ENCODE measurements around the gene DAGLB.

The DAGLB gene, protein sequence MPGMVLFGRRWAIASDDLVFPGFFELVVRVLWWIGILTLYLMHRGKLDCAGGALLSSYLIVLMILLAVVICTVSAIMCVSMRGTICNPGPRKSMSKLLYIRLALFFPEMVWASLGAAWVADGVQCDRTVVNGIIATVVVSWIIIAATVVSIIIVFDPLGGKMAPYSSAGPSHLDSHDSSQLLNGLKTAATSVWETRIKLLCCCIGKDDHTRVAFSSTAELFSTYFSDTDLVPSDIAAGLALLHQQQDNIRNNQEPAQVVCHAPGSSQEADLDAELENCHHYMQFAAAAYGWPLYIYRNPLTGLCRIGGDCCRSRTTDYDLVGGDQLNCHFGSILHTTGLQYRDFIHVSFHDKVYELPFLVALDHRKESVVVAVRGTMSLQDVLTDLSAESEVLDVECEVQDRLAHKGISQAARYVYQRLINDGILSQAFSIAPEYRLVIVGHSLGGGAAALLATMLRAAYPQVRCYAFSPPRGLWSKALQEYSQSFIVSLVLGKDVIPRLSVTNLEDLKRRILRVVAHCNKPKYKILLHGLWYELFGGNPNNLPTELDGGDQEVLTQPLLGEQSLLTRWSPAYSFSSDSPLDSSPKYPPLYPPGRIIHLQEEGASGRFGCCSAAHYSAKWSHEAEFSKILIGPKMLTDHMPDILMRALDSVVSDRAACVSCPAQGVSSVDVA

DNA sequence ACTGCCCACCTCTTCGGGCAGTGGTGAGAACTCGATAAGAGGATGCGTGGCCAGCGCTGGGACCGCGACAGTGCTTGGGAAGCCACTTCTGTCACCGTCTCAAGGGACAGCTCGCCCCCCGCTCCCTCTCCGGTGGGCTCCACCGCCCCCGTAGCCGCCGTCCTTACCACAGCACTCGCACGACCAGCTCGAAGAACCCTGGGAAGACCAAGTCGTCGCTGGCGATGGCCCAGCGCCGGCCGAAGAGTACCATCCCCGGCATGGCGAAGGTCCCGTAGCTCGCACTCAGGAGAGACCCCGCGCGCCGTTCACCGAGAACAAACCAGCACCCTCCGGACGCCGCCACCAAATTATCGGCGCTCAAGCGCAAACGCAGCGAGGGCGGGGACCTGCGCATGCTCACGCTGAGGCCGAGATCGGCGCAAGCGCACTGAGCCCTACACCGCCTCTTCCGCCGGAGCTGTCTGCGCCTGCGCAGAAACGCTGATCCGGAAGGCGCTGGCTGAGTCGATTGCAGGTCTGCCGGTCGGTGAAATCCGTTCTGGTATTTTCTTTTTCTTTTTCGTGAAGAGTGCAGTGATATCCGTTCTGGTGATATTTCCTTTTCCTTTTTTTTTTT lies at the start of gene DAGLB:
TSS of gene DAGLB (minus strand) at position 374 of the 619 bp plus-strand sequence. CDS start at position 262, 112 bp downstream.
- Histone ChIP-seq H3K9ac (ENCODE audit: low read depth, low read length) (peak within 1 kb of the TSS; percentile 83), H3K27me3 (ENCODE audit: control insufficient read depth, insufficient read depth, low read length) (no peaks in the 10 kb centered on the region)

DNA sequence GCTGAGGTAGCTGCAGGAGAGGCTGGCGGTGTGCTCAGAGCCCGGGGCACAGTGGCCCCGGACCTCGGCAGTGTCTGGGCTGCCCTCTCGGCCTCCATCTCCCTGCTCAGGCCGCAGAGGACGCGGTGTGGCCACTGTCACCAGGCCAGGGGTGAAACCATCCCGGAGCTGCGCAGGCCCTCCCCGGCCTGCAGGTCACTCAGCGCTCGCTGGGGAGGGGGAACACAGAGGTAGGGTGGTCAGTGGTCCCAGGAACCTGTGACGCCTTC lies 49.8 kb upstream of the DAGLB start:
- Histone ChIP-seq H3K27ac (ENCODE audit: low read depth, low read length) (no peak overlapping the region), H3K36me3 (ENCODE audit: control insufficient read depth, insufficient read depth, low read length) (peaks cover 5% of the 10 kb centered on the region; the same call in 1 of the 2 replicates), H3K27me3 (ENCODE audit: control insufficient read depth, insufficient read depth, low read length) (no peaks in the 10 kb centered on the region), H3K4me1 (ENCODE audit: control insufficient read depth, insufficient read depth, low read length) (peaks cover under 1% of the 10 kb centered on the region; the same call in 1 of the 2 replicates), H3K4me3 (ENCODE audit: low read depth, low read length) (no peak overlapping the region), H3K9ac (ENCODE audit: low read depth, low read length) (no peak overlapping the region), H3K9me3 (ENCODE audit: control insufficient read depth, insufficient read depth, low read length) (no peaks in the 10 kb centered on the region)

More for the DNA sequence above, at the start of gene DAGLB:
- no peaks in the 10 kb centered on the region for H3K9me3 ChIP-seq (ENCODE audit: control insufficient read depth, insufficient read depth, low read length)
- peaks cover 31% of the 10 kb centered on the region for H3K36me3 ChIP-seq (ENCODE audit: control insufficient read depth, insufficient read depth, low read length)
- H3K4me3 ChIP-seq (ENCODE audit: low read depth, low read length), result peak within 1 kb of the TSS; percentile 93
- H3K27ac ChIP-seq (ENCODE audit: low read depth, low read length), result peak within 1 kb of the TSS; percentile 98
- H3K4me1 ChIP-seq (ENCODE audit: control insufficient read depth, insufficient read depth, low read length), result no peaks in the 10 kb centered on the region

DNA sequence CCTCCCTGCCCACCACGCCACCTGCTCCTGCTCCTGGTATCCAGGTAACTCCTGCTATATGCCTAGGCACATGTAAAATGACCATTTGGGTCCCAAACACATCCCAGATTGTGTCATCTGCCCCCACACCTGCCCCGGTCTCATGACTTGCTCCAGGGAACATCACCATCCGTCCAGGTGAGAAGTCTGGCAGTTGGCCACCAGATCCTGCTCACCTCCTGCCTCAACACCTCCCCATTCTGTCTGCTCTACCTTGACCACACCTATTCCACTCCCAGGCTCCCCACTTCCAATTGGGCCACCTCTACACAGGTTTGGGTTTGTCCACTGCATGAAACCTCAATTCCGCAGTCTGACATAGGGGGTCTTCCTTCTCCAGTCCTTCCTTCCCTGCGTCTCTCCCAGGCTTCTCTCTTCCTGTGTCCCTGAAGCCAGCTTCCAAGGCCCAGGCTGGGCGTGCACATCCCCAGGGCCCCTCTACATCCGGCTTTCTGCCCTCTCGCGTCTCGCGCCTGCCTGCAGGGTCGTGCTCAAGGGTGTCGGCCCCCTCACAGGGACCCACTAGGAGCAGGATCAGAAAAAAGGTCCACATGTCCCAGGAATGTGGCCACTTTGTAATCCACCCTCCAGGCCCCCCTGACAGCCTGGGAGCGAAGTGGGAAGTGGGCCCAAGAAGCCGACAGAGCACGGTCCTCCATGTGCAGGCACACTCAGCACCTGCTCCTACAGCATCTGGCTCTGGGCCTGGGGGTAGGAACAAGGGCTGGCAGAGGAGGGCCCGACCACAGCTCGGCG lies 49.3 kb upstream of the DAGLB start:
- Histone ChIP-seq H3K9me3 (ENCODE audit: control insufficient read depth, insufficient read depth, low read length) (no peaks in the 10 kb centered on the region), H3K4me3 (ENCODE audit: low read depth, low read length) (no peak overlapping the region), H3K9ac (ENCODE audit: low read depth, low read length) (no peak overlapping the region), H3K4me1 (ENCODE audit: control insufficient read depth, insufficient read depth, low read length) (no peaks in the 10 kb centered on the region), H3K27ac (ENCODE audit: low read depth, low read length) (no peak overlapping the region), H3K27me3 (ENCODE audit: control insufficient read depth, insufficient read depth, low read length) (no peaks in the 10 kb centered on the region), H3K36me3 (ENCODE audit: control insufficient read depth, insufficient read depth, low read length) (peaks cover 5% of the 10 kb centered on the region; the same call in 1 of the 2 replicates)

DNA sequence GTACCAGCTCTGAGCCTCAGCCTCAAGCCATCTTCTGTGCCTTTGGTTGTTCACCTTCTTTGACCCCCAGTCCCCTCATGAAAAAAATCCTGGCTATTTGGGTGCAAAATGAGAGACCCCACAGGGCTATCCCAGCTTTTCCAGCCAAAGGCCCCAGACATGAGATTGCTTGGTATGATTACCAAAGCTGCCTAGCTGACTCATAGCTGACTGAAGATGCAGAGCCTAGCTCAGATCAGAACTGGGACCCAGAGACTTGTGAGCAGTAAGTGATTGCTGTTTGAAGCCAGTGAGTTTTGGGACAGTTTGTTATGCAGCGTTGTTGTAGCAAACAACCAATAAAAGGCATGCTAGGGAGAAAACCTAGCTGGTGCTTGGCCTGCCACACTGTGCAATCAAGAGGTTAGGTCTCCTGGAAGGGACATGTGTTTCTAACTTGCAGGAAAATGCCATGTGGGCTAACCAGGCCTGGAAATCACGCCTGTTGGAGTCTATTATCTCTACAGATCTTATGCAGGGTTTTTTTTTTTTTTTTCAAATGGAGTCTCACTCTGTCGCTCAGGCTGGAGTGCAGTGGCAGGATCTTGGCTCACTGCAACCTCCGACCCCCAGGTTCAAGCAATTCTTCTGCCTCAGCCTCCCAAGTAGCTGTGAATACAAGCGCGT lies 48.0 kb upstream of the DAGLB start:
- Histone ChIP-seq H3K36me3 (ENCODE audit: control insufficient read depth, insufficient read depth, low read length) (no peaks in the 10 kb centered on the region), H3K4me3 (ENCODE audit: low read depth, low read length) (no peak overlapping the region), H3K9ac (ENCODE audit: low read depth, low read length) (no peak overlapping the region), H3K4me1 (ENCODE audit: control insufficient read depth, insufficient read depth, low read length) (no peaks in the 10 kb centered on the region), H3K9me3 (ENCODE audit: control insufficient read depth, insufficient read depth, low read length) (no peaks in the 10 kb centered on the region), H3K27me3 (ENCODE audit: control insufficient read depth, insufficient read depth, low read length) (no peaks in the 10 kb centered on the region), H3K27ac (ENCODE audit: low read depth, low read length) (no peak overlapping the region)

DNA sequence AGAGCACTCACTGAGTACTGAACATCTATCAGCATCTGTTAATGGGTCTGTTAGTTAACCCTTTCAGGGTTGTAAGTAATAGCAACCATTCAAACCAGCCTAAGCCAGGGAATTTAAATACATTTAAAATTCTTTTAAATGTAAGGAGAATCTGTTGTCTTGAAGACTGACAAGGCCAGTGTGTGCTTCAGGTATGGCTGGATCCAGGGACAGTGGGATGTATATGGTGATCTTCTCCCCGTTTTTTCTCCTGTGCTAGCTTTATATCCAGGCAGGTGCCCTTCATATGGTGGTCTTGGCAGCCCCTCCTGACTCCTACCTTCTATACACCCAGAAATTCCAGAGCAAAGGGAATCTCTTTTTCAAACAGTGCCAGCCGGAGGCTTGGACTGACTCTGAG lies 46.6 kb upstream of the DAGLB start:
- no peaks in the 10 kb centered on the region for H3K4me1 ChIP-seq (ENCODE audit: control insufficient read depth, insufficient read depth, low read length)
- H3K36me3 ChIP-seq (ENCODE audit: control insufficient read depth, insufficient read depth, low read length), result no peaks in the 10 kb centered on the region
- H3K9ac ChIP-seq (ENCODE audit: low read depth, low read length), result no peak overlapping the region
- no peaks in the 10 kb centered on the region for H3K27me3 ChIP-seq (ENCODE audit: control insufficient read depth, insufficient read depth, low read length)
- no peak overlapping the region for H3K27ac ChIP-seq (ENCODE audit: low read depth, low read length)
- no peaks in the 10 kb centered on the region; the same call in 1 of the 2 replicates for H3K9me3 ChIP-seq (ENCODE audit: control insufficient read depth, insufficient read depth, low read length)
- H3K4me3 ChIP-seq (ENCODE audit: low read depth, low read length), result no peak overlapping the region

DNA sequence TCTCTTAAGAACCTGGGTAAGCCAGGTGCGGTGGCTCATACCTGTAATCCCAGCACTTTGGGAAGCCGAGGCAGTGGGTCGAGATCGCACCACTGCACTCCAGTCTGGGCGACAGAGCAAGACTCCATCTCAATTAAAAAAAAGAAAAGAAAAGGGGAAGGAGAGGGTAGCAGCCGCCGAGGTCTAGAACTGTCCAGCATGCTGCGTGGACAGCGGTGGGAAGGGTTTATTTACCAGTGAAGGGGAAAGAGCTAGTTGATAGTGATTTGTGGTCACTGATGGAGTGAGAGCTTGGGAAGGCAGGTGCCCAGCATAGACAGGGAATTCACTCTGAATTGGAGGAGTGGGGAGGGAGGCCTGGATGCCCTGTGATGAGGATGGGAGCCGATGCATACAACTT lies 43.4 kb upstream of the DAGLB start:
- no peaks in the 10 kb centered on the region; the same call in 1 of the 2 replicates for H3K9me3 ChIP-seq (ENCODE audit: control insufficient read depth, insufficient read depth, low read length)
- H3K27ac ChIP-seq (ENCODE audit: low read depth, low read length), result no peak overlapping the region
- H3K4me1 ChIP-seq (ENCODE audit: control insufficient read depth, insufficient read depth, low read length), result no peaks in the 10 kb centered on the region
- no peak overlapping the region for H3K4me3 ChIP-seq (ENCODE audit: low read depth, low read length)
- H3K27me3 ChIP-seq (ENCODE audit: control insufficient read depth, insufficient read depth, low read length), result no peaks in the 10 kb centered on the region
- H3K9ac ChIP-seq (ENCODE audit: low read depth, low read length), result no peak overlapping the region
- H3K36me3 ChIP-seq (ENCODE audit: control insufficient read depth, insufficient read depth, low read length), result no peaks in the 10 kb centered on the region

DNA sequence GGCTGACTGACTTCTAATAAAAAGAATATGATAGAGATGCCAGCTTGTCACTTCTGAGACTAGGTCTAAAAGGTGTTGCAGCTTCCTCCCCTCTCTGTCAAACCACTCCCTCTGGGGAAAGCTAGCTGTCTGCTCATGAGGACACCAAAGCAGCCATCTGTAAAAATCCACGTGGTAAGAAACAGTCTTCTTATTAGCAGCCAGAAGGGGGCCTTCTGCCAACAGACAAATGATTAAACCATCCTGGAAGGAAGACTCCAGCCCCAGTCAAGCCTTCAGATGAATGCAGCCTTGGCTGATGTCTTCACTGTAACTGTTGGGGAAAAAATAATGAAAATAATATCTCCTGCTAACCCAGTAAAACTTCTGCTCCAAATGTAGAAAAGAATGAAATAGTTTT lies 41.9 kb upstream of the DAGLB start:
- H3K27me3 ChIP-seq (ENCODE audit: control insufficient read depth, insufficient read depth, low read length), result no peaks in the 10 kb centered on the region
- no peaks in the 10 kb centered on the region; the same call in 1 of the 2 replicates for H3K9me3 ChIP-seq (ENCODE audit: control insufficient read depth, insufficient read depth, low read length)
- H3K27ac ChIP-seq (ENCODE audit: low read depth, low read length), result no peak overlapping the region
- no peak overlapping the region for H3K9ac ChIP-seq (ENCODE audit: low read depth, low read length)
- no peaks in the 10 kb centered on the region for H3K4me1 ChIP-seq (ENCODE audit: control insufficient read depth, insufficient read depth, low read length)
- no peaks in the 10 kb centered on the region for H3K36me3 ChIP-seq (ENCODE audit: control insufficient read depth, insufficient read depth, low read length)
- H3K4me3 ChIP-seq (ENCODE audit: low read depth, low read length), result no peak overlapping the region

DNA sequence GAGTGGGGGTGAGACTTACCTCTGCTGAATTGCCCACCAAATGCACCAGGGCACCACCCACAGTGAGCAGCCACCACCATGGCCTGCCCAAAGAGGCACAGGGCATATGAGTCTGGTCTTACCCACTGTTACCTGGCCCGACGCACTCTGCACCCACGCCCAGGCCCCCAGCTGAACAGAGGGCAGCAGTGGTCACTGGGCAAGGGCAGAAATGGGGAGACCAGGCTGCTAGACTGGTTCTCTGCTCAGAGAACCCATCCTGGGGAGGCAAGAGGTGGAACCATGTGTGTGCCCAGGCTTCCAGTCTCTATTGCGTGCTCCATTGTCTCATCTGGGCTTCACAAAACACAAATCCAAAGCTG lies 39.4 kb upstream of the DAGLB start:
- H3K27ac ChIP-seq (ENCODE audit: low read depth, low read length), result no peak overlapping the region
- no peaks in the 10 kb centered on the region for H3K4me1 ChIP-seq (ENCODE audit: control insufficient read depth, insufficient read depth, low read length)
- H3K27me3 ChIP-seq (ENCODE audit: control insufficient read depth, insufficient read depth, low read length), result no peaks in the 10 kb centered on the region
- no peak overlapping the region for H3K9ac ChIP-seq (ENCODE audit: low read depth, low read length)
- 0 out of 2 replicates have a peak, but pooled peaks cover 3% of the 10 kb centered on the region for H3K36me3 ChIP-seq (ENCODE audit: control insufficient read depth, insufficient read depth, low read length)
- no peak overlapping the region for H3K4me3 ChIP-seq (ENCODE audit: low read depth, low read length)
- H3K9me3 ChIP-seq (ENCODE audit: control insufficient read depth, insufficient read depth, low read length), result no peaks in the 10 kb centered on the region; the same call in 1 of the 2 replicates

DNA sequence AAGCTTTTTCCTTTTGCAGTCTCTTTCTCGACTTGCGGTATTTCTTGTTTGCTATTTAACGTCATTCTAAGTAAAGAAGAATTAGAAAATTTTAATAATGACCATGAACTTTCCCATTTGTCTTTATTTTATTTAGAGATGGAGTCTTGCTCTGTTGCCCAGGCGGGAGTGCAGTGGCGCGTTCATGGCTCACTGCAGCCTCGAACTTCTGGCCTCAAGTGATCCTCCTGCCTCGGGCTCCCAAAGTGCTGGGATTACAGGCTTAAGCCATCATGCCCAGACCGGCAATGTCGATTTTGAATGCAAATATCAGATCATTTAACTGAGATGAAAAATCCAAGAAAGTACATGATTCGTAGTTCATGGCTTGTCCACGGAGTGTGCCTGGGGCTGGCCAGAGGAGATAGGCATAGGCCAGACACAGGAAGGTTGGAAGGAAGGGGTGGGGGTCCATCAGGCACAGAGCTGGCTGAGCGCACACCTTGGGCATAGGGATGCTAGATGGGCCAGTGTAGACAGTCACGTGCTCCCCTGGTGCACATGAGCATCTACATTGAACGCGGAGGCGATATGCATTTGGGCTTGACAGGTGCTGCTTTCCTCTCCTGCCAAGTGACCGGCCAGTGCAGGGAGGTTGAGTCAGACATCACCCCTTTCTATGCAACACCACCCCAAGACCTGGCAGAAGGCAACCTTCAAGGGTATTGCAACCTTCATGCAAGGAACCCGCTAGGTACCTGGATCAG lies 38.9 kb upstream of the DAGLB start:
- Histone ChIP-seq H3K4me3 (ENCODE audit: low read depth, low read length) (no peak overlapping the region), H3K9ac (ENCODE audit: low read depth, low read length) (no peak overlapping the region), H3K4me1 (ENCODE audit: control insufficient read depth, insufficient read depth, low read length) (no peaks in the 10 kb centered on the region), H3K36me3 (ENCODE audit: control insufficient read depth, insufficient read depth, low read length) (peaks cover 6% of the 10 kb centered on the region; the same call in 1 of the 2 replicates), H3K27me3 (ENCODE audit: control insufficient read depth, insufficient read depth, low read length) (no peaks in the 10 kb centered on the region), H3K27ac (ENCODE audit: low read depth, low read length) (no peak overlapping the region), H3K9me3 (ENCODE audit: control insufficient read depth, insufficient read depth, low read length) (no peaks in the 10 kb centered on the region; the same call in 1 of the 2 replicates)

DNA sequence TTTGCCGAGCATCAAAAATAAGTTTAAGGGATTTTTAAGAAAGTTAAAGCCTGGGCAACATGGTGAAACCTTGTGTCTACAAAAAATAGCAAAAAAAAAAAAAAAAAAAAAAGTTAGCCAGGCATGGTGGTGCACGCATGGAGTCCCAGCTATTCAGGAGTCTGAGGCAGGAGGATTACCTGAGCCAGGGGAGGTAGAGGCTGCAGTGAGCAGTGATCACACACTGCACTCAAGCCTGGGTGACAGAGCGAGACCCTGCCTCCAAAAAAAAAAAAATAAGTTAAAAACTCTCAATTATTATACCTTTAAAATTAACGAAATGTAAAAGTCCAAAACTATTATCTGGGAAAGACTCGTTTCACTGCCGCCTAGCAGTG lies 35.0 kb upstream of the DAGLB start:
- Histone ChIP-seq H3K4me1 (ENCODE audit: control insufficient read depth, insufficient read depth, low read length) (no peaks in the 10 kb centered on the region), H3K9me3 (ENCODE audit: control insufficient read depth, insufficient read depth, low read length) (no peaks in the 10 kb centered on the region), H3K27me3 (ENCODE audit: control insufficient read depth, insufficient read depth, low read length) (no peaks in the 10 kb centered on the region), H3K27ac (ENCODE audit: low read depth, low read length) (peak overlapping the region; percentile 81), H3K9ac (ENCODE audit: low read depth, low read length) (peak overlapping the region; percentile 70; the same call in 1 of the 2 replicates), H3K36me3 (ENCODE audit: control insufficient read depth, insufficient read depth, low read length) (peaks cover 19% of the 10 kb centered on the region; the same call in 1 of the 2 replicates), H3K4me3 (ENCODE audit: low read depth, low read length) (peak overlapping the region; percentile 91)

All from HUES48 (cell line).